WTC11 (cell line): ENCODE measurements around the gene KRTAP2-4. TPM values are rescaled to one million over a fixed set of nuclear protein-coding genes. Genes with fewer than 3 reads are reported as not detected.

Source experiments
- ATAC-seq: fragments of 200-7000 bp; cut with Tn5 transposase; 2 replicates; pipeline ENCODE4 v1.10.0; 2021; ENCODE audit warnings: mild to moderate bottlenecking, moderate library complexity
- CTCF ChIA-PET: fragments of 300-600 bp; sonication (Branson Sonifier 250); formaldehyde crosslinking; loops from one replicate; lab custom pipeline; 2021; ENCODE audit warnings: antibody characterized with exemption; lab: Charles Lee
- POLR2A ChIA-PET: fragments of 350-600 bp; sonication (Branson Sonifier 250); formaldehyde crosslinking; loops from one replicate; lab custom pipeline; 2021; ENCODE audit warnings: antibody characterized with exemption; lab: Charles Lee
- DNase-seq: peaks from one replicate; pipeline ENCODE4 v3.0.0; 2021; ENCODE audit warnings: low spot score
- H3K27ac Mint-ChIP-seq: 2 replicates; pipeline ENCODE4 v1.8.0; 2021; ENCODE audit warnings: mixed read lengths
- H3K27me3 Mint-ChIP-seq: 2 replicates; pipeline ENCODE4 v1.8.0; 2021; ENCODE audit warnings: low read depth, mild to moderate bottlenecking, moderate library complexity, mixed read lengths
- H3K36me3 Mint-ChIP-seq: 2 replicates; pipeline ENCODE4 v1.8.0; 2021; ENCODE audit warnings: mixed read lengths
- H3K4me1 Mint-ChIP-seq: 2 replicates; pipeline ENCODE4 v1.8.0; 2022; ENCODE audit warnings: mixed read lengths
- H3K4me3 Mint-ChIP-seq: 2 replicates; pipeline ENCODE4 v1.8.0; 2021; ENCODE audit warnings: mild to moderate bottlenecking, moderate library complexity, mixed read lengths
- H3K9me3 Mint-ChIP-seq: 2 replicates; pipeline ENCODE4 v1.8.0; 2021; ENCODE audit warnings: mixed read lengths
- CREB1 ChIP-seq: sonication (generic); formaldehyde crosslinking; IDR thresholded peaks from 2 replicates; pipeline ENCODE4 v1.8.0; 2023; ENCODE audit warnings: mild to moderate bottlenecking, missing genetic modification reagents
- FOXJ3 ChIP-seq: sonication (generic); formaldehyde crosslinking; IDR thresholded peaks from 2 replicates; pipeline ENCODE4 v1.9.0; 2021; ENCODE audit warnings: missing genetic modification reagents, mild to moderate bottlenecking, borderline replicate concordance
- FOXP1 ChIP-seq: sonication (generic); formaldehyde crosslinking; IDR thresholded peaks from 2 replicates; pipeline ENCODE4 v1.8.0; 2022; ENCODE audit warnings: missing genetic modification reagents, mild to moderate bottlenecking, moderate library complexity, borderline replicate concordance
- IRF1 ChIP-seq: sonication (generic); formaldehyde crosslinking; IDR thresholded peaks from 2 replicates; pipeline ENCODE4 v1.8.0; 2023; ENCODE audit warnings: missing genetic modification reagents
- JAZF1 ChIP-seq: fragments of 250-450 bp; sonication (Bioruptor Pico); IDR thresholded peaks from 2 replicates; pipeline ENCODE4 v1.9.0; 2021; ENCODE audit warnings: moderate library complexity, mild to moderate bottlenecking, inconsistent platforms
- KAT7 ChIP-seq: sonication (generic); formaldehyde crosslinking; IDR thresholded peaks from 2 replicates; pipeline ENCODE4 v1.8.1; 2023; ENCODE audit warnings: missing genetic modification reagents, mild to moderate bottlenecking, borderline replicate concordance
- NFATC4 ChIP-seq: fragments of 250-450 bp; sonication (Bioruptor Pico); IDR thresholded peaks from 2 replicates; pipeline ENCODE4 v1.9.0; 2021; ENCODE audit warnings: mild to moderate bottlenecking
- NFE2L1 ChIP-seq: sonication (generic); formaldehyde crosslinking; IDR thresholded peaks from 2 replicates; pipeline ENCODE4 v1.8.1; 2023; ENCODE audit warnings: missing genetic modification reagents
- TEAD4 ChIP-seq: sonication (generic); formaldehyde crosslinking; IDR thresholded peaks from 2 replicates; pipeline ENCODE4 v1.8.0; 2022; ENCODE audit warnings: mild to moderate bottlenecking, missing genetic modification reagents
- TP53 ChIP-seq: sonication (generic); formaldehyde crosslinking; IDR thresholded peaks from 2 replicates; pipeline ENCODE4 v1.8.1; 2023; ENCODE audit warnings: mild to moderate bottlenecking, missing genetic modification reagents
- ZBTB21 ChIP-seq: sonication (generic); formaldehyde crosslinking; IDR thresholded peaks from 2 replicates; pipeline ENCODE4 v1.8.1; 2023; ENCODE audit warnings: mild to moderate bottlenecking, missing genetic modification reagents, borderline replicate concordance
- ZBTB43 ChIP-seq: sonication (generic); formaldehyde crosslinking; IDR thresholded peaks from 2 replicates; pipeline ENCODE4 v1.8.1; 2023; ENCODE audit warnings: mild to moderate bottlenecking, missing genetic modification reagents
- ZNF263 ChIP-seq: sonication (generic); formaldehyde crosslinking; IDR thresholded peaks from 2 replicates; pipeline ENCODE4 v1.8.1; 2022; ENCODE audit warnings: low read depth, mild to moderate bottlenecking, moderate library complexity, missing genetic modification reagents
- total RNA-seq: library from RNA; stranded (reverse); gene quantifications from 3 replicates; pipeline ENCODE4 v1.2.3, GENCODE V29; 2021
- TF ChIP-seq, protein P1 (sequence below): sonication (generic); formaldehyde crosslinking; IDR thresholded peaks from 2 replicates; pipeline ENCODE4 v1.8.1; 2022; ENCODE audit warnings: mild to moderate bottlenecking, missing genetic modification reagents, moderate library complexity, borderline replicate concordance
- TF ChIP-seq, protein P2 (sequence below): sonication (generic); formaldehyde crosslinking; IDR thresholded peaks from 2 replicates; pipeline ENCODE4 v1.8.0; 2023; ENCODE audit warnings: mild to moderate bottlenecking, missing genetic modification reagents

The KRTAP2-4 gene
- total RNA-seq, 1 experiment from 2014 or later, result not detected

GRCh38 chr17:41029633-41030245, 35.9 kb downstream of the KRTAP2-4 start, which contains the start of gene KRTAP1-4:
KRTAP1-4 (minus strand) TSS chr17:41030195; CDS start chr17:41030078, 117 bp downstream.
- POLR2A ChIA-PET, result no interaction called here
- CTCF ChIA-PET, result no interaction called here
- no peak for ATAC-seq

GRCh38 chr17:41026715-41027471, 38.8 kb downstream of the KRTAP2-4 start, which contains the start of gene KRTAP1-5:
KRTAP1-5 (minus strand) TSS chr17:41027208; CDS start chr17:41027155, 53 bp downstream.
- Mint-ChIP-seq H3K9me3 (peaks cover 5% of the 10 kb centered on the region; the same call in 1 of the 2 replicates), H3K27ac (no peak within 1 kb of the TSS), H3K4me1 (no peaks in the 10 kb centered on the region), H3K36me3 (no peaks in the 10 kb centered on the region), H3K27me3 (no peaks in the 10 kb centered on the region), H3K4me3 (no peak within 1 kb of the TSS)
- ChIA-PET CTCF (interaction anchor here (0.5 kb wide), 1 partner anchor 1319 kb away, joined by 3 read pairs; no protein-coding TSS in a partner anchor), POLR2A (no interaction called here)
- DNase-seq, result no peak
- ATAC-seq, result no peak
- no peak for TF ChIP-seq IRF1 (CRISPR knock-in tag)
- TF ChIP-seq, protein P1, sequence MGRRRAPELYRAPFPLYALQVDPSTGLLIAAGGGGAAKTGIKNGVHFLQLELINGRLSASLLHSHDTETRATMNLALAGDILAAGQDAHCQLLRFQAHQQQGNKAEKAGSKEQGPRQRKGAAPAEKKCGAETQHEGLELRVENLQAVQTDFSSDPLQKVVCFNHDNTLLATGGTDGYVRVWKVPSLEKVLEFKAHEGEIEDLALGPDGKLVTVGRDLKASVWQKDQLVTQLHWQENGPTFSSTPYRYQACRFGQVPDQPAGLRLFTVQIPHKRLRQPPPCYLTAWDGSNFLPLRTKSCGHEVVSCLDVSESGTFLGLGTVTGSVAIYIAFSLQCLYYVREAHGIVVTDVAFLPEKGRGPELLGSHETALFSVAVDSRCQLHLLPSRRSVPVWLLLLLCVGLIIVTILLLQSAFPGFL (CRISPR knock-in tag), result no peak
- no peak for TF ChIP-seq ZBTB21
- no peak for TF ChIP-seq FOXJ3 (CRISPR knock-in tag)
- TF ChIP-seq ZNF263, result no peak
- TF ChIP-seq JAZF1, result no peak
- TF ChIP-seq, protein P2, sequence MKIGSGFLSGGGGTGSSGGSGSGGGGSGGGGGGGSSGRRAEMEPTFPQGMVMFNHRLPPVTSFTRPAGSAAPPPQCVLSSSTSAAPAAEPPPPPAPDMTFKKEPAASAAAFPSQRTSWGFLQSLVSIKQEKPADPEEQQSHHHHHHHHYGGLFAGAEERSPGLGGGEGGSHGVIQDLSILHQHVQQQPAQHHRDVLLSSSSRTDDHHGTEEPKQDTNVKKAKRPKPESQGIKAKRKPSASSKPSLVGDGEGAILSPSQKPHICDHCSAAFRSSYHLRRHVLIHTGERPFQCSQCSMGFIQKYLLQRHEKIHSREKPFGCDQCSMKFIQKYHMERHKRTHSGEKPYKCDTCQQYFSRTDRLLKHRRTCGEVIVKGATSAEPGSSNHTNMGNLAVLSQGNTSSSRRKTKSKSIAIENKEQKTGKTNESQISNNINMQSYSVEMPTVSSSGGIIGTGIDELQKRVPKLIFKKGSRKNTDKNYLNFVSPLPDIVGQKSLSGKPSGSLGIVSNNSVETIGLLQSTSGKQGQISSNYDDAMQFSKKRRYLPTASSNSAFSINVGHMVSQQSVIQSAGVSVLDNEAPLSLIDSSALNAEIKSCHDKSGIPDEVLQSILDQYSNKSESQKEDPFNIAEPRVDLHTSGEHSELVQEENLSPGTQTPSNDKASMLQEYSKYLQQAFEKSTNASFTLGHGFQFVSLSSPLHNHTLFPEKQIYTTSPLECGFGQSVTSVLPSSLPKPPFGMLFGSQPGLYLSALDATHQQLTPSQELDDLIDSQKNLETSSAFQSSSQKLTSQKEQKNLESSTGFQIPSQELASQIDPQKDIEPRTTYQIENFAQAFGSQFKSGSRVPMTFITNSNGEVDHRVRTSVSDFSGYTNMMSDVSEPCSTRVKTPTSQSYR (CRISPR knock-in tag), result no peak
- no peak for TF ChIP-seq FOXP1 (CRISPR knock-in tag)
- no peak for TF ChIP-seq KAT7 (CRISPR knock-in tag)
- TF ChIP-seq CREB1 (CRISPR knock-in tag), result no peak
- no peak for TF ChIP-seq NFATC4 (CRISPR knock-in tag)
- no peak for TF ChIP-seq TEAD4 (CRISPR knock-in tag)
- TF ChIP-seq, all 79 proteins: peak for 0

More at GRCh38 chr17:41029633-41030245, 35.9 kb downstream of the KRTAP2-4 start, which contains the start of gene KRTAP1-4:
- Mint-ChIP-seq H3K4me3 (no peak within 1 kb of the TSS), H3K4me1 (peaks cover under 1% of the 10 kb centered on the region), H3K27me3 (no peaks in the 10 kb centered on the region), H3K27ac (no peak within 1 kb of the TSS), H3K36me3 (no peaks in the 10 kb centered on the region), H3K9me3 (no peaks in the 10 kb centered on the region)
- no peak for DNase-seq
- TF ChIP-seq NFE2L1 (CRISPR knock-in tag), result no peak
- no peak for TF ChIP-seq ZBTB43 (CRISPR knock-in tag)
- TF ChIP-seq TP53 (CRISPR knock-in tag), result no peak
